GM12878 (cell line): ENCODE results near the gene ABT1. TPM values are rescaled to one million over a fixed set of nuclear protein-coding genes. Genes with fewer than 3 reads are reported as not detected.
A peak's percentile ranks its signal among the peaks of the same experiment; 100 is the strongest.

ENCODE experiments used
- ASH2L ChIP-seq: fragments of 300-600, 200-600 bp; sonication (generic); IDR thresholded peaks from 2 replicates; pipeline ENCODE4 v1.6.1; 2017; ENCODE audit warnings: low read depth, mild to moderate bottlenecking, borderline replicate concordance
- CBFB ChIP-seq: IDR thresholded peaks from 2 replicates; pipeline ENCODE4 v1.6.1; 2016; ENCODE audit warnings: antibody characterized with exemption, low read depth
- CHD1 ChIP-seq: IDR thresholded peaks from 2 replicates; pipeline ENCODE4 v1.6.1; 2012; ENCODE audit warnings: low read depth, low read length, improper control_type of control experiment
- DPF2 ChIP-seq: fragments of 450-650 bp; IDR thresholded peaks from 2 replicates; pipeline ENCODE4 v1.6.1; 2017; ENCODE audit warnings: mild to moderate bottlenecking
- ESRRA ChIP-seq: IDR thresholded peaks from 2 replicates; pipeline ENCODE4 v1.6.1; 2012; ENCODE audit warnings: mild to moderate bottlenecking, low read length, improper control_type of control experiment
- GABPA ChIP-seq: IDR thresholded peaks from 2 replicates; pipeline ENCODE4 v1.6.1; 2014; ENCODE audit warnings: antibody characterized with exemption, low read depth, mild to moderate bottlenecking, inconsistent platforms
- IKZF1 ChIP-seq: fragments of 450-650 bp; conservative IDR thresholded peaks from 2 replicates; pipeline ENCODE4 v1.6.1; 2017; ENCODE audit warnings: antibody characterized with exemption, mild to moderate bottlenecking
- IKZF2 ChIP-seq, 2 experiments: fragments of 450-650 bp; IDR thresholded peaks; 2 replicates each; pipeline ENCODE4 v1.6.1; 2017; ENCODE audit warnings: mild to moderate bottlenecking in 2 of 2, moderate library complexity in 2 of 2
- KAT2A ChIP-seq: conservative IDR thresholded peaks from 2 replicates; pipeline ENCODE4 v1.6.1; 2011; ENCODE audit warnings: low read depth, low read length; ENCODE audit not compliant: control insufficient read depth
- MYC ChIP-seq: IDR thresholded peaks from 2 replicates; pipeline ENCODE4 v1.6.1; 2011; ENCODE audit warnings: mild to moderate bottlenecking, low read length, moderate library complexity, inconsistent platforms; ENCODE audit not compliant: insufficient read depth, insufficient replicate concordance, insufficient read length, severe bottlenecking
- NFYB ChIP-seq: IDR thresholded peaks from 2 replicates; pipeline ENCODE4 v1.6.1; 2011; ENCODE audit warnings: low read depth, mild to moderate bottlenecking, low read length, improper control_type of control experiment, moderate library complexity; ENCODE audit not compliant: insufficient read depth
- NR2F1 ChIP-seq: fragments of 450-650 bp; conservative IDR thresholded peaks from 2 replicates; pipeline ENCODE4 v1.6.1; 2017; ENCODE audit warnings: mild to moderate bottlenecking
- POLR2AphosphoS5 ChIP-seq: IDR thresholded peaks from 2 replicates; pipeline ENCODE4 v1.6.1; 2011; ENCODE audit warnings: mild to moderate bottlenecking, low read length, inconsistent platforms
- RUNX3 ChIP-seq: IDR thresholded peaks from 2 replicates; pipeline ENCODE4 v1.6.1; 2012; ENCODE audit warnings: low read length, inconsistent platforms
- SREBF2 ChIP-seq: IDR thresholded peaks from 2 replicates; pipeline ENCODE4 v1.6.1; 2012; ENCODE audit warnings: mild to moderate bottlenecking, low read length
- STAT1 ChIP-seq: fragments of 450-650 bp; conservative IDR thresholded peaks from 2 replicates; pipeline ENCODE4 v1.6.1; 2014; ENCODE audit warnings: antibody characterized with exemption, mild to moderate bottlenecking
- SUPT20H ChIP-seq: IDR thresholded peaks from 2 replicates; pipeline ENCODE4 v1.6.1; 2011; ENCODE audit warnings: low read depth, mild to moderate bottlenecking, low read length, moderate library complexity, borderline replicate concordance; ENCODE audit not compliant: control insufficient read depth
- TARDBP ChIP-seq: IDR thresholded peaks from 2 replicates; pipeline ENCODE4 v1.6.1; 2016; ENCODE audit warnings: borderline replicate concordance
- YY1 ChIP-seq: IDR thresholded peaks from 2 replicates; pipeline ENCODE4 v1.6.1; 2011; ENCODE audit warnings: low read depth, mild to moderate bottlenecking, low read length
- ZNF217 ChIP-seq: fragments of 450-650 bp; IDR thresholded peaks from 2 replicates; pipeline ENCODE4 v1.6.1; 2017; ENCODE audit warnings: antibody characterized with exemption, mild to moderate bottlenecking
- ZNF24 ChIP-seq: fragments of 450-650 bp; IDR thresholded peaks from 2 replicates; pipeline ENCODE4 v1.6.1; 2017; ENCODE audit warnings: antibody characterized with exemption, mild to moderate bottlenecking
- ZNF384 ChIP-seq: IDR thresholded peaks from 2 replicates; pipeline ENCODE4 v1.6.1; 2012; ENCODE audit warnings: low read depth, mild to moderate bottlenecking, low read length, improper control_type of control experiment, borderline replicate concordance
- polyA plus RNA-seq, 11 experiments: library from polyadenylated mRNA; depleted of rRNA in 4 of 11; unstranded in 6 of 11; stranded (reverse) in 5 of 11; fragments of >200 nt; fragmentation: Nextera tagmentation in 4 of 11; fragmentation: Illumina TruSeq in 1 of 11; extraction: Ambion mirVana in 4 of 11; extraction: Trizol in 1 of 11; gene quantifications; 1 replicate in 1 of 11; 2 replicates in 10 of 11; pipeline versions ENCODE4 v1.2.1 to v1.2.3, GENCODE V29; 2011 to 2016; ENCODE audit warnings: inconsistent platforms in 2 of 11, missing spikeins in 2 of 11, low read depth in 1 of 11
- total RNA-seq, 4 experiments: library from RNA; depleted of rRNA in 3 of 4; stranded (reverse); fragments of >200 nt in 3 of 4; fragmentation: Illumina TruSeq in 1 of 4; extraction: Trizol in 1 of 4; gene quantifications; 2 replicates each; pipeline versions ENCODE4 v1.2.1 to v1.2.3, GENCODE V29; 2013 to 2021
- TF ChIP-seq, protein P1 (sequence below): fragments of 450-650 bp; IDR thresholded peaks from 2 replicates; pipeline ENCODE4 v1.6.1; 2017; ENCODE audit warnings: mild to moderate bottlenecking, moderate library complexity
- TF ChIP-seq, protein P2 (sequence below): fragments of 450-650 bp; IDR thresholded peaks from 2 replicates; pipeline ENCODE4 v1.6.1; 2016; ENCODE audit warnings: mild to moderate bottlenecking
- TF ChIP-seq, protein P3 (sequence below): IDR thresholded peaks from 2 replicates; pipeline ENCODE4 v1.6.1; 2012; ENCODE audit warnings: low read depth, low read length, improper control_type of control experiment
- TF ChIP-seq, protein P4 (sequence below): IDR thresholded peaks from 2 replicates; pipeline ENCODE4 v1.6.1; 2012; ENCODE audit warnings: low read length, inconsistent platforms

ABT1 gene
- total and polyA plus RNA-seq, 10 of the 15 experiments (the other 5 are each of a cell fraction or from before 2014, with no cell fraction given): 8.4 to 43.5 (median 28.2) TPM

DNA sequence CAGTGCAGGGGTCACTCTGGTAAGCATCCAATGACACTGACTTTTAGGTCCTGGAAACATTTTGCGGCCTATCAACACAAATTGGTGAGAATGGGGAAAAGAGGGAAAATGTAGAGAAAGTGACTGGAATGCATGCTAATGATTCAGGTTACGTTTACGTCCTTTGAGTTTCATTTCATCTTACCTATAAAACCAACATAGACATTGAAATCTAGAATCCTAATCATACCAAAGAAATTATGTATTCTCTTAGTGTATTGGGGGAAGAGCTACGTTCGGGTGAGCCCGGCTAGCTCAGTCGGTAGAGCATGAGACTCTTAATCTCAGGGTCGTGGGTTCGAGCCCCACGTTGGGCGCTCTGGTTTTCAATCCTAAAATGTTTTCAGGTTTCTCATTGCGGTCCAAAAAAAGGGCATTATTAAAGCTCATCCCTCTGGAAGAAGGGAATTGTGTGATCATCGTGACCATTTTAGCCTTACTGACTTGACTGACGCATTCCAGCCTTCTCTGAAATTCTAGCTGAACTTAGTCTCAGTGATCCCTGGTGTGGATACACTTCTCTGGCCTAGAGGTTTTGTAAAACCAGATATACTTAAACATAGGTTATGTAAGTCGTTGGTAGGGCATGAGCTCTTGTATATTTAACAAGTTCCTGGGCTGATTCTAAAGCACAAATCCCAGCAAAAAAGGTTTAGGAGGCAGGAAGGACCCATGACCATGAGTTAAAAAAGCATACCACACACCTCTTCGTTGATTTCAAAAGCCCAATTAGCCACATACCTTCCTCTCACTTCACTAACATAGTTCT is 40.3 kb upstream of the ABT1 start (continued):
- no peak for TF ChIP-seq DPF2
- TF ChIP-seq ASH2L: no peak
- TF ChIP-seq ESRRA: no peak
- peak; percentile 32; the same call in 1 of the 2 replicates for TF ChIP-seq GABPA
- TF ChIP-seq TARDBP: 0 out of 2 replicates have a peak, but pooled peaks have one; percentile 82
- peak; percentile 98 for TF ChIP-seq ZNF24
- TF ChIP-seq NFYB: no peak
- 0 out of 2 replicates have a peak, but pooled peaks have one; percentile 19 for TF ChIP-seq YY1
- TF ChIP-seq STAT1: no peak
- peak; percentile 78 for TF ChIP-seq IKZF1
- TF ChIP-seq KAT2A: no peak
- TF ChIP-seq CHD1: no peak
- TF ChIP-seq CBFB: no peak
- no peak for TF ChIP-seq MYC
- TF ChIP-seq, protein P1, sequence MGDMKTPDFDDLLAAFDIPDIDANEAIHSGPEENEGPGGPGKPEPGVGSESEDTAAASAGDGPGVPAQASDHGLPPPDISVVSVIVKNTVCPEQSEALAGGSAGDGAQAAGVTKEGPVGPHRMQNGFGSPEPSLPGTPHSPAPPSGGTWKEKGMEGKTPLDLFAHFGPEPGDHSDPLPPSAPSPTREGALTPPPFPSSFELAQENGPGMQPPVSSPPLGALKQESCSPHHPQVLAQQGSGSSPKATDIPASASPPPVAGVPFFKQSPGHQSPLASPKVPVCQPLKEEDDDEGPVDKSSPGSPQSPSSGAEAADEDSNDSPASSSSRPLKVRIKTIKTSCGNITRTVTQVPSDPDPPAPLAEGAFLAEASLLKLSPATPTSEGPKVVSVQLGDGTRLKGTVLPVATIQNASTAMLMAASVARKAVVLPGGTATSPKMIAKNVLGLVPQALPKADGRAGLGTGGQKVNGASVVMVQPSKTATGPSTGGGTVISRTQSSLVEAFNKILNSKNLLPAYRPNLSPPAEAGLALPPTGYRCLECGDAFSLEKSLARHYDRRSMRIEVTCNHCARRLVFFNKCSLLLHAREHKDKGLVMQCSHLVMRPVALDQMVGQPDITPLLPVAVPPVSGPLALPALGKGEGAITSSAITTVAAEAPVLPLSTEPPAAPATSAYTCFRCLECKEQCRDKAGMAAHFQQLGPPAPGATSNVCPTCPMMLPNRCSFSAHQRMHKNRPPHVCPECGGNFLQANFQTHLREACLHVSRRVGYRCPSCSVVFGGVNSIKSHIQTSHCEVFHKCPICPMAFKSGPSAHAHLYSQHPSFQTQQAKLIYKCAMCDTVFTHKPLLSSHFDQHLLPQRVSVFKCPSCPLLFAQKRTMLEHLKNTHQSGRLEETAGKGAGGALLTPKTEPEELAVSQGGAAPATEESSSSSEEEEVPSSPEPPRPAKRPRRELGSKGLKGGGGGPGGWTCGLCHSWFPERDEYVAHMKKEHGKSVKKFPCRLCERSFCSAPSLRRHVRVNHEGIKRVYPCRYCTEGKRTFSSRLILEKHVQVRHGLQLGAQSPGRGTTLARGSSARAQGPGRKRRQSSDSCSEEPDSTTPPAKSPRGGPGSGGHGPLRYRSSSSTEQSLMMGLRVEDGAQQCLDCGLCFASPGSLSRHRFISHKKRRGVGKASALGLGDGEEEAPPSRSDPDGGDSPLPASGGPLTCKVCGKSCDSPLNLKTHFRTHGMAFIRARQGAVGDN: no peak
- TF ChIP-seq ZNF217: peak; percentile 93
- TF ChIP-seq, protein P2, sequence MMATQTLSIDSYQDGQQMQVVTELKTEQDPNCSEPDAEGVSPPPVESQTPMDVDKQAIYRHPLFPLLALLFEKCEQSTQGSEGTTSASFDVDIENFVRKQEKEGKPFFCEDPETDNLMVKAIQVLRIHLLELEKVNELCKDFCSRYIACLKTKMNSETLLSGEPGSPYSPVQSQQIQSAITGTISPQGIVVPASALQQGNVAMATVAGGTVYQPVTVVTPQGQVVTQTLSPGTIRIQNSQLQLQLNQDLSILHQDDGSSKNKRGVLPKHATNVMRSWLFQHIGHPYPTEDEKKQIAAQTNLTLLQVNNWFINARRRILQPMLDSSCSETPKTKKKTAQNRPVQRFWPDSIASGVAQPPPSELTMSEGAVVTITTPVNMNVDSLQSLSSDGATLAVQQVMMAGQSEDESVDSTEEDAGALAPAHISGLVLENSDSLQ: peak; percentile 29; the same call in 1 of the 2 replicates
- peak; percentile 79 for TF ChIP-seq RUNX3
- TF ChIP-seq, protein P3, sequence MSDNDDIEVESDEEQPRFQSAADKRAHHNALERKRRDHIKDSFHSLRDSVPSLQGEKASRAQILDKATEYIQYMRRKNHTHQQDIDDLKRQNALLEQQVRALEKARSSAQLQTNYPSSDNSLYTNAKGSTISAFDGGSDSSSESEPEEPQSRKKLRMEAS: no peak
- no peak for TF ChIP-seq NR2F1
- TF ChIP-seq, protein P4, sequence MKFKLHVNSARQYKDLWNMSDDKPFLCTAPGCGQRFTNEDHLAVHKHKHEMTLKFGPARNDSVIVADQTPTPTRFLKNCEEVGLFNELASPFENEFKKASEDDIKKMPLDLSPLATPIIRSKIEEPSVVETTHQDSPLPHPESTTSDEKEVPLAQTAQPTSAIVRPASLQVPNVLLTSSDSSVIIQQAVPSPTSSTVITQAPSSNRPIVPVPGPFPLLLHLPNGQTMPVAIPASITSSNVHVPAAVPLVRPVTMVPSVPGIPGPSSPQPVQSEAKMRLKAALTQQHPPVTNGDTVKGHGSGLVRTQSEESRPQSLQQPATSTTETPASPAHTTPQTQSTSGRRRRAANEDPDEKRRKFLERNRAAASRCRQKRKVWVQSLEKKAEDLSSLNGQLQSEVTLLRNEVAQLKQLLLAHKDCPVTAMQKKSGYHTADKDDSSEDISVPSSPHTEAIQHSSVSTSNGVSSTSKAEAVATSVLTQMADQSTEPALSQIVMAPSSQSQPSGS: no peak
- peak; percentile 86 for TF ChIP-seq SREBF2
- TF ChIP-seq IKZF2 (IDR thresholded peaks at IDR 0.05): peak; percentile 60 to 62; a peak in 3 of 4 replicates
- no peak for TF ChIP-seq SUPT20H
- no peak for TF ChIP-seq ZNF384
- TF ChIP-seq POLR2AphosphoS5: no peak
